GM18511 (cell line): ENCODE measurements around the gene KDM4B.
A peak's percentile ranks its signal among the peaks of the same experiment; 100 is the strongest.

ENCODE experiments used
- ATAC-seq: cut with Tn5 transposase; IDR thresholded peaks from one replicate; pipeline ENCODE4 v1.9.1; 2021; ENCODE audit warnings: mild to moderate bottlenecking, moderate library complexity; ENCODE audit not compliant: unreplicated experiment

The KDM4B gene

DNA sequence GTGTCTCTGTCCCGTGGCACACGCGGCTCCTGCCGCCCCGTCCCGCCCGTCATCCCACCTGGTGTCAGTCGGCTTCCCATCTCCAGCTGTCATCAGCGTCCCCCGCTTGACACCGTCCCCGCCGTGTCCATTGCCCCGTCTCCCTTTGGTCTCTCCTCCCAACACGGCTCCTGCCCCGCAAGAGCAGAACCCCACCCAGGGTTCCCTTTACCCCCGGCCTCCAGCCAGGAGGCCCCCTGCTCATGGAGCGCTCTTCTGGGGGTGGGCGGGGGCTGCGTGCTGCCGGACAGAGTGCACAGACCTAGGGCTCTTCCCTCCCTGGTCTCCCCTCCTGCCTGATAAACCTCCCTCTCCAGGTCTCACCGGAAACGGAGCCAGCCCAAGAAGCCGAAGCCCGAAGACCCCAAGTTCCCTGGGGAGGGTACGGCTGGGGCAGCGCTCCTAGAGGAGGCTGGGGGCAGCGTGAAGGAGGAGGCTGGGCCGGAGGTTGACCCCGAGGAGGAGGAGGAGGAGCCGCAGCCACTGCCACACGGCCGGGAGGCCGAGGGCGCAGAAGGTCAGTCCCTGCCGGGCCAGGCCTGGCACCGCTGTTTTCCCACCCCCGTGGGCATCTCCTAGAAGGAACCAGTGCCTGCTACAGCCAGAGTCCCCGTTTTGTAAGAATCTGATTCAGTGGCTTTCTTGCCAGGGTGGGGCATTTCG is 150.5 kb downstream of the KDM4B start:
- ATAC-seq: no peak

DNA sequence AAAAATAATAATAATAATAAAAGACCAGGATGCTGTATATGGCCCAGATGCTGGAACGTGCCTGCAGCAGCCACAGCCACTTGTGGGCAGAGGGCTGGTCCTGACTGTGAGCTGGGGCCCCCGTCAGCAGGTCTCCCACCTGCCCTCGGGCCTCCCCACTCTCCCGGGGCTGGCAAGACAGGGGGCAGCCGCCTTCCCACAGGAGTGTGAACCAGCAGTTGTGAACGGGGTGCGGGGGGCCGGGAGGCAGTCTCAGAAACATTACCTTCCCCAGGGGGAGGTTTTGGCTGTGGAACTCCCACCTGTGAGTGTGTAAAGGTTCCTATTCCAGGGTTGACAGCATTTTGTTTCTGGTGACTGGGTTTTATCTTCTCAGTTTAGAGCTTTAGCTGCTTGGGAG is 151.4 kb downstream of the KDM4B start:
- ATAC-seq: no peak

DNA sequence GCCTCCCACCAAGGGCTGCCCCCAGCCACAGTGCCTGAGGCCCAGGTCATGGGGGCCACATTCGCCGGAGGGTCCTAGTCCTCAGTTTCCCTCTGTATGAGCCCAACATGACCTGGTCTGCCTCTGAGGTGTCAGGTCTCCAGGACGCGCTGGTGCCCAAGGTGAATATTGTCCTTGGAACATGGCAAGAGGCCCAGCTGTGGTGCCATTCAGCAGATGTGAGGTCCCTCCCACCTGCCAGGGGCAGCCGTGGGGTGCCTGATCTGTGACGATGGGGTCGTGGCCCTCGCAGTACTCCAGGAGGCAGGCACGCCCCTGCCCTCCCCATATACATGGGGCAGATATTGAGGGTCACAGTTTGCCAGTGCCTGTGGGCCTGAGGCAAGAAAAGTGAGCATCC is 151.9 kb downstream of the KDM4B start:
- no peak for ATAC-seq

DNA sequence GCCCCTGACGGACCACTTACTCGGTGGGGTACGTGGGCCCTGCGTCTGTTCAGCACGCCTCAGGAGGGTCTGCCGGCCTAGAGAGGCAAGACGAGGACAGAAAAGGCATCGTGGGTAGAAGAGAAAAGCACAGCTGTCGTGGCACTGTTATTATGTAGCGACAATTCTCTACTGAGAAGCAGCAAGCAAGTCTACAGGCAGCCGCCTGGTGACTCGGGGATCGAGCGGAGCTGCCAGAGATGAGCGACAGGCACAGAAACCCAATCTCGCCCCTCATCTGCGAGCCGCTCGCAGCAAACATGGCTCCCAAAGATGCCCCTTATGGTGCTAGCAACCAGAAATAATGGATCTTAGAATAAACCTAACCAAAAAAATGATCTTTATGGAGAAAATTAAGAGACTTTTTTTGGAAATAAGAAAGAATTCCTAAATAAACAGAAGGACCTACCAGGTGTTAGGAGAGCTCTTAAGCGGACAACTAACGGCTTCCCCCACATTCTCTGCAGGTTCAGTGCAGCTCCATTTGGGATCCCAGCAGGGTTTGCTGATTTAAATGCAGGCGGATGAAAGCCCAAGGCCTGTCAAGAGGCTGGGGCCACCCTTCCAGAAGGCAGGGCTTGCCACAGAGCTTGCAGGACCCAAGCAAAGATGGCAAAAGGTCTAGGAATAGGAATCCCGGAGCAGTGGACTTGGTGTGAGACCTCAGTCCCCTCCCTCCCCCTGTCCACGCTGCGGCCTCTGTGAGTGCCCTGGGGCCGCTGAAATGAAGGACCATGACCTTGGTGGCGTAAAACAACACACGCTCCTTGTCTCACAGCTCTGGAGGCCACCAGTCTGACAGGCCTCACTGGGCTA is 152.6 kb downstream of the KDM4B start:
- ATAC-seq: no peak

DNA sequence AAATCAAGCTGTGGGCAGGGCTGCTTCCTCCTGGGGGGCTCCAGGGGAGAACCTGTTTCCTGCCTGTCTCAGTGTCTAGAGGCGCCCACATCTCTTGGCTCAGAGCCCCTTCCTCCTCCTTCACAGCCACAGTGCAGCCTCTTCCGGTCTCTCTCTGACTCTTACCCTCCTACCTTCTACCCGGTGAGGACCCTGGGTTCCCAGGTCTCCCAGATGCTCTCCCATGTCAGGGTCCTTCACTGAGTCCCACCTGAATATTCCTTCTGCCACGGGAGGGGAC is 153.1 kb downstream of the KDM4B start:
- ATAC-seq: no peak

DNA sequence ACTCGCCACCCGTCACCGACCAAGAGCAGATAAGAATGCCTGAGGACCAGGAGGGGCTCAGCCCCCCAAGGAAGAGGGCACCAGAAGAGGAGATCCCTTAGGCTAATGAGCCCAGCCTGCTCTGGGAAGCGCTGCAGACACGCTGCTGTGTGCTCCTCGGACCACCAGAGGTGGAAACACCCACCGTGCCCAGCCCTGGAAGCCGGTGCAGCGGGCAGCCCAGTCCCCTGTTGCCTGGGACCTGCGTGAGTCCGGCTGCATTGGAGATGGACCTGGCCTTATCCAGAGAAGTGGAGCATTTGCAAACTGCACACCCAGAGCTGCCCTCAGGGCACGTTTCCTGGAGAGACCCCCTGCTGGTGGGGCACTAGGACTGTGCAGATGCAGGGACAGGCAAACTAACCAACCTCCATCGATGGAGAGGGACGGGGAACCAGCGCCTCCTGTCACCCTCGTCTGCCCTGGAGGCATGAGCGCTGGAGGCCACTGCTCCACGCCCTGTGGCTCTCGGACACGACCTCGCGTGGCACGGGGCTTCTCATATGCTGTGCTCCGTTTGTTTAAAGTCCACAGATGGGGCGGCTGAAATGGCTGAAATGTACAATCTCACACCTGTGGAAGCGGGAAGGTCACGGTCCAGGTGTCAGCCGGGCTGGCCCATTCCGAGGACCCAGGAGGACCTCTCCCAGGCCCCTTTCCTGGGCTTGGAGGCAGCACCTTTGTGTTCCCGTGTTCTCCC is 153.9 kb downstream of the KDM4B start:
- ATAC-seq: no peak

DNA sequence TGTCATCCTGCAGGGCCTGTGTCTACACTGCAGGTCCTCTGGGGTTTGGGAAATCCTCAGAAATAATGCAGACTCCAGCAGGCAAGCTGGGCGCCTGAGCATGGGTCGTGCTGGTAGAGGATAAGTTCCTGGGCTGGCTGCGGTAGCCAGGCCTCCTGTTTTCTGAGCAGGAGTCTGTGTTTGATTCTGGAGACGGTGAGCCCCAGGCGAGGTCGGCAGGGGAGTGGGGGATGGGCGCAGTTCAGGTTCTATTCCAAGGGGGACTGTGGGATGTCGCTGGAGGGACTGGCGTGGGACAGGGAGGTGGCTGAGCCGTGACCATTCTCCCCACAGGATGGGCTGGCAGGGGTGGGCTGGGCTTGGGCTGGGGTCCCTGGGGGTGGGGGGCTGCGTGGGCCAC is 154.7 kb downstream of the KDM4B start:
- no peak for ATAC-seq

DNA sequence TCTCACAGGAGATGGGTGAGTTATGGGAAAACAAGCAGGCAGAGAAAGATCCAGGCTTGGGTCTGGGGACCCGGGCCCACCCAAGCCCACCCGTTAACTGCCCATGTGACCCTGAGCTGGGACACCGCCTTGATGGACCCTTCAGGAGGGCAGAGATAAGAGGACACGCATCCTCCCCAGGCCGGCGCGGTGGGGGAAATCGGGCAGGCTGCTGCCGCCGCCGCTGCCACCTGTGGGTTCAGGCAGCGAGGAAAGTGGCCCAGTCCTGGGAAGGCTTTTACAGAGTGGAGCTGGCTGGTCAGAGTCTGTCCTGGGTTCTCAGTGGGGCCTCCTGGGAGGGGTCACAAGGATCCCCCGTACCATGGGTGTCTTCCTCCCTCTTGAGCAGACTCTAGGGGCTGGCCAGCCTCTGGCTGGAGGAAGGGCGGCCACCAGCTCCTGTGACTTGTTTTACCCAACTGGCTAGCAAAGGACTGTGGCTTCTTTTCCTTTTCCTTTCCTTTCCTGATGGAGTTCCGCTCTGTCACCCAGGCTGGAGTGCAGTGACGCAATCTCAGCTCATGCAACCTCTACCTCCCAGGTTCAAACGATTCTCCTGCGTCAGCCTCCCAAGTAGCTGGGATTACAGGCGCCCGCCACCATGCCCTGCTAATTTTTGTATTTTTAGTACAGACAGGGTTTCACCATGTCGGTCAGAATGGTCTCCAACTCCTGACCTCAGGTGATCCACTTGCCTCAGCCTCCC is 155.4 kb downstream of the KDM4B start:
- ATAC-seq: no peak

DNA sequence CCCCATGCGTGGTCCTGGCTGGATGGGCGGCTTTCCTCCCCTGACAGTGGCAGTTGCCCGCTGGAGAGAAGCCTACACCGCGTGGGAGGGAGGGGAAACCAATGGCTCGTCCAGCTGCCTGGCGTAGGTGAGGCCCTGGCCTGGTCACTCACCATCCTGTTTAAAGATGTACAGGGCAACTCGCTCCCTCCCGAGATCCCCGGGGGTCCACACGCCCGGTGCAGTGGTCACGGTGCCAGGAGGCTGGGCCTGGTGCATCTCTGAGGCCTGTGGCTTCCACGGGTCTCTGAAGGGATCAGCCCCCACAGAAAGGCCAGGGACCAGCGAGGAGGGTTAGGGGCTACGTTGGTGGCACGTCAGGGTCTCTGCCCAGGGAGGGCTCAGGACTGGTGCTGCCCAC is 156.5 kb downstream of the KDM4B start:
- ATAC-seq: no peak

DNA sequence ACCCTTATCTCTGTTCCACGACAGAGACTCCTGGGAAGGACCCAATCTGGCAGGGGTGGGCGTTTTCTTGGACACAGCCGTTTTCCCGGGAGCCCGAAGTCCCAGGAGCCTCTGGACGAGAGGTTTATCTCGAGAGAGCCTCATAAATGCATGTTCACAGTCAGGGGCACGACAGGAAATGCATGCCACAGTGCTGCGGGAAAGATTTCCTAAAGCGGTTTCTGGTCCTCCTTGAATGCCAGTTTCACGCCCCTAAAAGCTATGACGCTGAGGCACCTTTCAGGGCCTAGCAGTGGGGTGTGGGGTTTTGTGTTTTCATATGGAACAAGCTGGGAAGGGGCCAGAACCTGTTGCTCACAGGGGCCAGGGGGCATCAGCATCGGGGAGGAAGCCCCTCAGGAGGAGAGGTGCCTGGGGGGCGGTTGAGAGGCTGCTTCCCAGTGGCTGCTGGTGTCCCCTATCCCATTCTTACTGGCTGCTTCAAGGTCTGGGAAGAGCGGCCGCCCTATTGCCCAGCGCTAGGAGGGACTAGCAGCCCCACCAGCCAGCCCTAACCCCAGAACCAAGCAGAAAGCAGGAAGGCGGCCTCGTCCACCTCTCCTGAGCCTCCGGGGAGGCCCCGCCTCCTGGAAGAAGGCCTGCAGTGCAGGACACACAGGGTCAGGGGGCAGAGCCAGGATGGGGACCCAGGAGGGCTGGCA is 157.0 kb downstream of the KDM4B start:
- no peak for ATAC-seq

DNA sequence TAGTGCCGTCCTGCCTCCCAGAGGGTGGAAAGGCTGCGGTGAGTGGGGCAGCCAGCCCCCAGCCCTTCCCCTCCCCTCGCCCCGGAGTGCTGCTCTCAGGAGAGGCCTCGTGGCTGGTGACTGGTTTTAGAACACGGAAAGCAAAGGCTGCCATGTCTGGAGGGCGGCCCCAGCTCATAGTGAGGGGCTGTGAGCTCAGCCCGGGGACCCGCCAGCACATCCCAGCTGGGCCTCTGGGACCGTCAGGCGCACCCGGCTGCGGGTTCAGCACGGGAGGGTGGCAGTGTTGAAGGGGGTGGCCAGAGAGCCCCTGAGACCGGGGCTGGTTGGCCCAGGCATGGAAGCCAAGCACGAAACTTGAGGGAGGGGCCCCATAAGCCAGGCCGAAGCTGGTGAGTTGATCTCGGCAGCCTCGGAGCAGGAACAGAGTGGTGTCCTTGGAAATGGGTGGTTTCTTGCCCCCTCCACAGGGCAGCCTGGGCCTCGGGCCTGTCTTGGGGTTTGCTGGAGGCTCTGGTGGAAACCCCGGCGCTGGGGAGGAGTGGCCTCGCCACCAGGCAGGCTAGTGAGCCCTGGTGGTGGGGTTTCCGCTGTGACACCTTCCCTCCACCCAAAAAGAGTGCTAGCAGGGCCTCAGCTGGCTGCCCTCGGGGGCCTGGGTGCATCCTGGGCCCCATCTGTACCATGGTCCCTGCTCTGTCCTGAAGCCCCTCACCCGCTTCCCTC is 157.7 kb downstream of the KDM4B start:
- no peak for ATAC-seq

DNA sequence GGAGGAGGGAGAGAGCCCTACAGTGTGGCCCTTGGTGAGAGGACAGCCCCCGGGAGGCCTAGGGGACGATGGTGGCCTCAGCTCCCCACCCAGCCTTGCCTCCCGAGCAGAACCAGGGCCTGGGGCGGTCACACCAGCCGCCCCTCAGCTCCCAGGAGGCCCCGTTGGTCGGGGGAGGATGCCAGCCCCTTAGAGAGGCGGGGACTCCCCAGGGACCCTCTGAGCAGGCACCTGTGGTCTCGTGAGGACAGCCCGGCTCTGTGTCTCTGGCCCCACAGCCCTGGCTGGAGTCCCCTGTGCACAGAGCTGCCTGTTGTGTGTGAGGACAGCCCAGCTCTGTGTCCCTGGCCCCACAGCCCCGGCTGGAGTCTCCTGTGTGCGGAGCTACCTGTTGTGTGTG is 158.8 kb downstream of the KDM4B start:
- ATAC-seq: no peak

DNA sequence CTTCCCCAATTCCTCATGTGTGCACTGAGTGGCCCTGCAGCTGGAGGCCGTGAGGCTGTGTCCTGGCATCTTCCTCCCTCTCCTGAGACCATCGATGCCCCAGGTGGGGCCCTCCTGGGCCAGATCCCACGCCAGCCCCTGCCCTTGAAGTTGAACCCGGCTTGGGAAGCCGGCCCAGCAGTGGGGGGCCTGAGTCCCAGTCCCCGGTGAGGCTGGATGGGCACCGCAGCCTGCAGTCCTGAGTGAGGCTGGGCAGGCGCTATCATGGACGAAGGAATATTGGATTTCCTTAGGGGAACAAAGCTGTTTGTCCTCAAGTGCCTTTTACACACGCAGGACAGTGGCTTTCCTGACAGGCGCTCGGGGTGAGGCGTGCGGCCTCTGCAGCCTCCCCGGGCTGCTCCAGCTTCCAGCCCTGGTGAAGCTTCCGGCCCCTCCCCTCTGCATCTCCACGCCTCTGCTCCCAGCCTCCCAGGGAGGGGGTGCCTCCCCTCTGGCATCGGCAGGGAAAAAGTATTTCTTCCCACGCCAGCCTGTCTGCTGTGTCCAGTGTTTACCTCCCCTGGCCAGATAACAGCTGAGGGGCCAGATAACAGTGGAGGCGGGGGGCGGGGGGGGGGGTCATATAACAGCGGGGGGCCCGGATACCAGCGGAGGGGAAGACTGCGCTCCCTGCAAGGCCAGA is 159.5 kb downstream of the KDM4B start:
- no peak for ATAC-seq

DNA sequence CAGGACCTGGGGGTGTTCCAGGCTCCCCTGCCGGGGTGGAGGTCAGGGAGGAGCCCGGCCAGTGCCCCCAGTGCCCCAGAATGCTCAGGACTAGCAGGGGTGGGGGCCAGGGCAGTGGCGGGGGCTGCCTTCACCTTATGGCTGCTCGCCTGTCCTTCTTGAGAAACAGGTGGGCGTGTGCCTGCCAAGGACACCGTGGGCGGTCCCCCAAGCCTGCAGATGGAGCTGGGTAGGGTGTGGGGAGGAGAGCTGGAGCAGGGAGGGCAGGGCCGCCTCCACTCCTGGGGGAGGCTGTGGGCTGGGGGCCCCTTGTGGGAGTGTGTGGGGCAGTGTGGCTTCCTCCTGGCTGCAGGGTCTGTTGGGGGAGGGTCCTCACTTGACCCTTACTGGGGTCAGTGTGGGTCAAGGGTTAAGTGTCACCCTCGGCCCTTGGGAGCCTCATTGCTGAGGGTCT is 160.1 kb downstream of the KDM4B start:
- no peak for ATAC-seq

DNA sequence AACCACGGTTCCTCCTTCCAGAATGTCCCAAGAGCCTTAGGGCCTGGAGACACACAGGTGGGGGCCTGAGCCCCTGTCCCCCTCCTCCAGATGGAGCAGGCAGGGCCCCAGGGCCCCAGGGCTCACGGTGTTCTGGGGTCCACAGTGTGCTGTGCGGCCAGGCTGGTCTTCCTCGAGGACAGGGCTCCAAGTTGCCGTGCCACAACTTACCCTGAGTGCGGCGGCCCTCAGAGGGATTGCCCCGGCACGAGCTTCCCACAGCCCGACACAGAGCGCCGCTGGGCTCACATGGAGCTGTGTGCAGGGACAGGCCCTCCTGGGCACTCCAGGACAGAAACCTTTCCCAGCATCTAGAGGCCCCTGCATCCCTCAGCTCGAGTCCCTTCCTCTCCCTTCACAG is 160.8 kb downstream of the KDM4B start:
- no peak for ATAC-seq

DNA sequence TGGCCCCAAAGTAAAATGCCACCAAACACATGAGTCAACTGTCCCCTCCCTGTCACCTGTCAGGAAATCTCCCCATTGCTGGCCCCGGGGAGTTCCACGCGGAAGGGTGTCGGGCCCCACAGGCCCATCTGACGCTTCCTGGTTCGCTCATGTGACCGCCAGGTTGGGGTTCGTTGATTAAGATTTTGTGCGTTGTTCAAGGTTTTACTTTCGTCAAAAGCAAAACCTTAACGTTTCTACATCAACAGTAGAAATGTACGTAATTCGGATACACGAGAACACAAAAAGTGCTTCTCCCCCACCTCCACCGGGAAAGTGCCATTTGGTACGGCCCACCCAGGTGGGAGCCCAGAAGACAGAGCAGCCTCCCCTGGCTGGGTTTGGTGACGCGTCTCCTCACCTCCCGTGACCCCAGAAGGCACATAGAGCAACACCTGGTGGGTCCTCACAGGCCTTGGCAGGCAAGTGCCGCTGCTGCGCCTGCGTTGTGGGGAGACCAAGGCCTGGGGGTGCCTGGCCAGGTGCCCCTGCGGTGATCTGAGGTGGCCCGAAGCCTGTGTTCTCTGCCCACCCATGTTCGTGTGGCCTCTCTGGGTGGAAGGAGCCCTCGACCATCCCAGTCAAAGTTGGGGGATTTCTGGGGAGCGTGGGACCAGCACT is 161.6 kb downstream of the KDM4B start:
- ATAC-seq: peak; percentile 53

DNA sequence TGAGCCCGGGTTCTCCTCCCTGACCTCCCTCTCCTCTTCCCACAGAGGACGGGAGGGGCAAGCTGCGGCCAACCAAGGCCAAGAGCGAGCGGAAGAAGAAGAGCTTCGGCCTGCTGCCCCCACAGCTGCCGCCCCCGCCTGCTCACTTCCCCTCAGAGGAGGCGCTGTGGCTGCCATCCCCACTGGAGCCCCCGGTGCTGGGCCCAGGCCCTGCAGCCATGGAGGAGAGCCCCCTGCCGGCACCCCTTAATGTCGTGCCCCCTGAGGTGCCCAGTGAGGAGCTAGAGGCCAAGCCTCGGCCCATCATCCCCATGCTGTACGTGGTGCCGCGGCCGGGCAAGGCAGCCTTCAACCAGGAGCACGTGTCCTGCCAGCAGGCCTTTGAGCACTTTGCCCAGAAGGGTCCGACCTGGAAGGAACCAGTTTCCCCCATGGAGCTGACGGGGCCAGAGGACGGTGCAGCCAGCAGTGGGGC is 162.2 kb downstream of the KDM4B start:
- peak; percentile 50 for ATAC-seq

DNA sequence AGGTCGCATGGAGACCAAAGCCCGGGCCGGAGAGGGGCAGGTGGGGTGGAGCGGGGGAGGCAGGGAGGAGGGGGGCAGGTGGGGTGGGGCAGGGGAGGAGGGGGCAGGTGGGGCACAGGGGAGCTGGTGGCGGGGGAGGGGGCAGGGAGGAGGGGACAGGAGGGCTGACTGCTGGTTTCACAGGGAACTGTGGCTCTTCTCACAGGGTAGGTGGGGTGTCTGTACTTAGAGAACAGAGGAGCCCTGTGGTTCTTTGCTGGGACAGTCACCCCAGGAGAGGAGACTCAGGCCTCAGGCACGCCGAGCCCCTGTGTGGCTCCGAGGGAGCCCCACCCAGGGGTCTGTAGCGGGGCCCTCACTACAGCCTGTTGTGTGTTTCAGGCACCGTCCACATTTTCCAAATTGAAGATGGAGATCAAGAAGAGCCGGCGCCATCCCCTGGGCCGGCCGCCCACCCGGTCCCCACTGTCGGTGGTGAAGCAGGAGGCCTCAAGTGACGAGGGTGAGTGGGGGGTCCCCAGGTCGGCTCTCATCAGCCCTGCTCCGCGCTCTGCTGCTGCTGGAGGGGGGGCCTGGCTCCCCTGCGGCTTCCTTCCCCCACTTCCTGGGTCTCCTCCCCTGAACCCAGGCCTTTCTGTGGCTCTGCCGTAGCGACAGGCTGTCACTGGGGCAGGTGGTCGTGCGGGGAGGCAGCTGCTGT is 162.7 kb downstream of the KDM4B start:
- peak; percentile 14 for ATAC-seq
